ENCODE results near the gene BDKRB2.
"Not testable (repeated sequence)": the region's sequence is repeated elsewhere in the genome, so short reads cannot be mapped to it uniquely, and the experiment has no call there.

The BDKRB2 gene

GRCh38 chr14:96229315-96229714 lies 24.7 kb downstream of the BDKRB2 start:
- FAIRE-seq: no peak

GRCh38 chr14:96231056-96231455 lies 26.4 kb downstream of the BDKRB2 start:
- no peak for FAIRE-seq

- FAIRE-seq: no peak
Measured at GRCh38 chr14:96231526-96232130, 27.0 kb downstream of the BDKRB2 start.

GRCh38 chr14:96232506-96232905 lies 27.9 kb downstream of the BDKRB2 start:
- no peak for FAIRE-seq

- FAIRE-seq: no peak
Measured at GRCh38 chr14:96233661-96234060, 29.0 kb downstream of the BDKRB2 start.

GRCh38 chr14:96235426-96235825 lies 30.8 kb downstream of the BDKRB2 start:
- FAIRE-seq: no peak

DNA sequence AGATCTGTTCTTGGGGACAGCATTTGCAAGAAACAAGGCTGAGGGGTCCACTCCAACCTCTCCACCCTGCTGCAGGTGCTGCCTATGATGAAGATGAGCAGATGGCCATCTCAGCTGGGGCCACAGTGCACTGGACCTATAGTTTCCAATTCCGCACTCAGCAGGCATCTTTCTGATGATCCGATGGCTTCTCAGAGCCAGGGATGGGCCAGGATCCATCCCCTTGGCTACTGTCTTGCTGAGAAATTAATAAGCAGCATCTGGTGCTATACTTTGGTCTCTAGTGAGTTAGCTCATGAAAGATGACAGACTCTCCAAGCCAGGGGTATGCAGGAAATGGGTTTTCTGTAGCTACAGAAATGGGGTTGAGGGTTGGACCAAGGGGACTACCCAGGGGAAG lies 33.0 kb downstream of the BDKRB2 start:
- no peak for FAIRE-seq

- FAIRE-seq: no peak
Measured at GRCh38 chr14:96238676-96239265, 34.1 kb downstream of the BDKRB2 start.

DNA sequence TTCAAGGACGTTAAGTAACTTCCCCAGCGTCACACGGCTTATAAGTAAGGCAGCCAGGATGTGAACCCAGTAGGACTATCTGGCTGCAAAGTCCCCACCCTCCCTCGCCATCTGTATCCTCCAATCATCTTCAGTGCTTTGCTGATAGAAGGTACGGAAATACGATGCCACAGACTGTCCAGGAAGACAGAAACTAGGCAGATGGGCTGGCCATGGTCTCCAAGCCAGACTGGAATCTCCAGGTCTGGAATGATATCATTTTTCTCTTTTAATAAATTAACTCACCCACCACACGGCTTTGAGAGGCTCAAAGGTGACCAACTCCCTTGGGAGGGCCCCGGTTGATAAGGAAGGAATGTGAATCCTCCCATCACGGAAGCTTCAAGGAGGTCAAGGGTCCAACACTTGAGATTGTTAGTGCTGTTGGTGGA lies 35.1 kb downstream of the BDKRB2 start:
- no peak for FAIRE-seq

GRCh38 chr14:96240641-96241040 lies 36.0 kb downstream of the BDKRB2 start:
- no peak for FAIRE-seq

DNA sequence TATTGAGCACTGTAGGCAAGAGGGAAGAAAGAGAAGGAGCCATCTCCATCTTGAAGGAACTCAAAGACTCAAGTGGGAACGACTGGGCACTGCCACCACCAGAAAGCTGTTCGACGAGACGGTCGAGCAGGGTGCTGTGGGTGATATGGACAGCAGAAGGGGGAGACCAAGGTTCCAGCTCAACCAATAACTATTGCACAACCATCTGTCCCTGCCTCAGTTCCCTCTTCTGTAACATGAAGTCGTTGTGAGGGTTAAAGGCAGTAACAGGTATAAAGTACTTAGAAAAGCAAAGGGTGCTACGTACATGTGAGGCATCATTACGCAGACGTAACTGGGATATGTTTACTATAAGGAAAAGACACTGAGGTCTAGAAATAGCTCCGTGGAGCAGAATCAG lies 37.5 kb downstream of the BDKRB2 start:
- no peak for FAIRE-seq

DNA sequence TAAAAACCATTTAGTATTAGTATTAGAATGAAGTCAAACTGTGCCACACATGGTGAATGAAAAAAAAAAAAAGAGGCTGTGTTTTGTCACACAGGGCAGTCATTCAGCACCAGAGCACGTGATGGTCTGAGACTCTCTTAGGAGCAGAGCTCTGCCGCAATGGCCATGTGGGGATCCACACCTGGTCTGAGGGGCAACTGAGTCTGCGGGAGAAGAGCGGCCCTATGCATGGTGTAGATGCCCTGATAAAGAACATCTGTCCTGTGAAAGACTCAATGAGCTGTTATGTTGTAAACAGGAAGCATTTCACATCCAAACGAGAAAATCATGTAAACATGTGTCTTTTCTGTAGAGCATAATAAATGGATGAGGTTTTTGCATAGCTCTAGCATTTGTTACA lies 39.1 kb downstream of the BDKRB2 start:
- FAIRE-seq: no peak

GRCh38 chr14:96245074-96245473 lies 40.4 kb downstream of the BDKRB2 start:
- FAIRE-seq: not testable (repeated sequence)

DNA sequence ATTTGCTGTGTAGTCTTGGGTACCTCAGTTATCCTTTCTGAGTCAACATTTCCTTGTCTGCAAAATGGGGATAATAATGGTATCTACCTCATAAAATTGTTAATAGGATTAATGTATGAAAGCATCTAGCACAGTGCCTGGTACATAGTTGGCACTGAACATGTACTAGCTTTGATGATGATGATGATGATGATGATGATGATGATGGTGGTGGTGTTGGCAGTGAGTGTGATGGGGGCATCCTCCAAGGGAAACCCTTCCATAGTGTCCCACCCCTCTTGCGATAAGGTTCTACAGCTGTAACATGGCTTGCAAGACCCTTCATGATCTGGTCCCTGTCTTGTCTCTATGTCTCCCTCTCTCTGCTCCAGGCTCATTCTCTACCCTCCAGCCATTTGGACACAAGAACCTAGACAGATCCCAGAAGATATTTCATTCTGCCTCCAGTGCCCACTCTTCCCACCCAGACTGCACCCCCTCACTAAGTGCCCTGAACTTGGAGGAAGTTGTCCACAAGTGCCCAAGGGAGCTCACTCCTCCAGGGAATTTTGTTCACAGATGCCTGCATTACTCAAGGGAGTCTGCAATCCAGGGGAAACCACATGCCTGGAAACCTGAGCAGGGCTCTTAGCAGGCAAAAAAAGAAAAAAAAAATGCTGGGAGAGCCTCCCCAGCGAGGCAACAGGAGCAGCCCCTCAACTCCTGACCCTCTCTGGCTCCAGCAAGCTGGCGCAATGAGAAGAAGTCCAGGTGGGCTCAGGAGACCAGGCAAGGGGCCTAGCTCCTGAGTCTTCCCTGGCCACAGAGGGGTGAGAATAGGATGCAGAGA lies 41.3 kb downstream of the BDKRB2 start:
- no peak for FAIRE-seq

GRCh38 chr14:96246539-96246847 lies 41.9 kb downstream of the BDKRB2 start:
- FAIRE-seq: no peak

DNA sequence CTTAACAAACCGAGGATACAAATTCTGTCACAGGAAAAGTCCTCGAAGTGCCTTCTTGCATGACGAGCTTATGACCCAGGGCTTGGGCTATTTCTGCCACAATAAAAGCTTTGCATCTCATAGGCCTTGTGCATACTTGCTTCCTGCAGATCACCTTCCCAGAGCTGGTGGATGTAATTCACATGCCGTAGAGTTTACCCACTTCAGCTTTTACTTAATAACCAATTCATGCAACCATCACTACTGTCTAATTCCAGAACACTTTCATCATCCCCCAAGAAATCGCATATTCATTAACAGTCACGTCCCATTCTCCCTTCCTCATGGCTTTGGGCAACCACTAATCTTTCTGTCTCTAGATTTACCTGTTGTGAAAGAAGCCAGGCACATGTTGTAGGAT lies 42.4 kb downstream of the BDKRB2 start:
- FAIRE-seq: no peak

GRCh38 chr14:96249029-96249428 lies 44.4 kb downstream of the BDKRB2 start:
- no peak for FAIRE-seq

DNA sequence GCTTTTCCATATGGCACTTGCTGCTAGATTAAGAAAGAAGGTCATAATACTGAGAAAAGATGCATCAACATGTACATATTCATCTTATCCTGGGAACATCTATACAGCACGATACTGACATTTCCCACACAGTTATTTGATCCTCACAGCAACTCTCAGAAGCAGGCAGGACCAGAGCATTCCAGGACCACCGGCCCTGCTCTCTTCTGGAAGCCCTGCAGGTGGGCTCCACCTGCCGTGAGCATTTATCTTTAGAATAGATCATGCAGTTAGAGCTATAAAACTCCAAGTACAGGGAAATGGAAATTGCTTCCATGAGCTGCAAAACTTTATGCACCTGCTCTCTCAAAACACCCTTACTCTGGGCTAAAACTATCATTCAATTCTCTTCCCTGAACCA lies 45.8 kb downstream of the BDKRB2 start:
- no peak for FAIRE-seq

DNA sequence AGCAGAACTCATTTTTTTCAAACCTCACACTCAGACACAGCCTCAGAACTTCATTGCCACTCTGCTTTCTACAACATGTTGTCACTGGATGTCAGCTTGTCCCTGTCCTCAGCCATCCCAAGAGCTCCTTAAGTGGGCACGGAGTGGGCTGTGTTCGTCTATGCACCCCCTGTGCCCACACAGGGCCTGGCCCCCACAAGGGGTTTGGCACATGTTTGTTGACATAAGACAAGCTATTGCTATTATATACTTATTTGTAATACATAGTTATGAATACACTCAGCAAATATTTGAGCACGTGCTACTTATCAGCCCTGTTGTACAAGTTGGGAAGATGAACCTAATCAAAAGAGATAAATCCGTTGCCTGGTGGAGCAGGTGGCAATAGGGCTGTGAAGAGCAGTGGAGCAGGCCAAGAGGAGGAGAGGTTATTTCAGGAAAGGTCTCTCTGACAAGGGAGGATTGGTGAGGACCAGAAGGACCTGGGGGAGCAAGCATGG lies 47.1 kb downstream of the BDKRB2 start:
- FAIRE-seq: no peak

DNA sequence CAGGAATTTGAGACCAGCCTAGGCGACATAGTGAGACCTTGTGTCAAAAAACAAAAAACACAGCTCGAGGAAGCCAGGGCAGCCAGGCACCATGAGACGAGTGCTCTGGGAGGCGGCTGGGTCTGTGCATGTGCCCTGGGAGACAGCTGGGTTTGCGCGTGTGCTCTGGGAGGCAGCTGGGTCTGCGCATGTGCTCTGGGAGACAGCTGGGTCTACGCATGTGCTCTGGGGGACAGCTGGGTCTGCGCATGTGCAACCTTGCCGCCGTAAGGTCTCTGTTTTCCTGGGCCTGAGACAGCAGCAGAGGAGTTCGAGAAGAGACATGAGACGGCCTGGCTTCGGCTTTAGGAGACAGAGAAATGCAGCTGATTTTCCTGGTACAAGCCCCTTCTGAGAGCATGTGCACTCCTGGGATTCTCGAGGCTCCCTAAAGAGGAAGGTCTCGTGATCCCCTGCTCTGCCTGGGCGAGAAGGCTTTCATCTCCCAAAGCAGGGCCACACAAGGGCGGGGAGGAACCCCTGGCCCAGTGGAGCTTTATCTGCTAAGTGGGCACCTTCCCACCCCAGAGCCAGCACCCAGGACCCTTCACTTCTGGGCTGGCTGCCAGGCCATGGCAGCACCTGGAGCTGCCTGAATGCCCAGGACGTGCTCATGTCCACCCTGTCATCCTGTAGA lies 47.8 kb downstream of the BDKRB2 start:
- no peak for FAIRE-seq

GRCh38 chr14:96252999-96253539 lies 48.4 kb downstream of the BDKRB2 start:
- no peak for FAIRE-seq

DNA sequence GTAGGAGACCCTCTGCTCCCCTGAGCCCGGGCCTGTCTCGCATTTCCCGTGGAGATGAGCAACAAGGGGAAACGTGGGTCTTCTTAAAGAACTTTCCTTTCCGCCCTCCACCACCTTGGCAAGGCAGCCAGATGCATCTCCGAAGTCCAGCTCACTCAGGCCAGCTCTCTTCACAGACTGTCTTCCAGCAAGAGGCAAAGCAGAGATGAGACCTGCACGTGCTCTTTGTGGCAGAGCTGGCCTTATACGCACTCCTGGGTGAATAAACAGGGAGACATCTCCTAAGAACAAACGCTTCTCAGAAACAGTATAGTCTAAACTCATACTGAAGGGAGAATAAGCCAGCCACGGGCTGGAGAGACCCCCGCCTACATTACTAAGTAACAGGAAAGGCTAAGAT lies 50.0 kb downstream of the BDKRB2 start:
- FAIRE-seq: no peak

All from G401.6 (cell line).